HepG2 (cell line): Measurements from ENCODE around the gene FAIM2.

ENCODE experiments used
- BCLAF1 ChIP-seq: fragments of 450-650 bp; IDR thresholded peaks from 2 replicates; pipeline ENCODE4 v1.6.1; 2017; ENCODE audit warnings: mild to moderate bottlenecking
- CBFB ChIP-seq: sonication (generic); formaldehyde crosslinking; IDR thresholded peaks from 2 replicates; pipeline ENCODE4 v1.4.0; 2020; ENCODE audit warnings: missing genetic modification reagents
- CHD2 ChIP-seq: IDR thresholded peaks from 2 replicates; pipeline ENCODE4 v1.6.1; 2011; ENCODE audit warnings: low read depth, low read length, improper control_type of control experiment
- HDAC2 ChIP-seq: sonication (generic); formaldehyde crosslinking; IDR thresholded peaks from 2 replicates; pipeline ENCODE4 v1.4.0; 2020; ENCODE audit warnings: missing genetic modification reagents
- JUN ChIP-seq: sonication (generic); formaldehyde crosslinking; IDR thresholded peaks from 2 replicates; pipeline ENCODE4 v1.4.0; 2020; ENCODE audit warnings: mild to moderate bottlenecking, missing genetic modification reagents
- REST ChIP-seq, 2 experiments: IDR thresholded peaks; 2 replicates each; pipeline ENCODE4 v1.6.1; 2011 to 2012; ENCODE audit warnings: low read length in 2 of 2, borderline replicate concordance in 1 of 2, low read depth in 1 of 2, mild to moderate bottlenecking in 1 of 2, moderate library complexity in 1 of 2
- RNF2 ChIP-seq: fragments of 450-650 bp; conservative IDR thresholded peaks from 2 replicates; pipeline ENCODE4 v1.6.1; 2016; ENCODE audit warnings: low read depth

GRCh38 chr12:49818241-49818895 is 85.3 kb downstream of the FAIM2 start:
- TF ChIP-seq HDAC2: no peak
- TF ChIP-seq CHD2: no peak
- TF ChIP-seq JUN (CRISPR knock-in tag): no peak
- no peak for TF ChIP-seq RNF2
- TF ChIP-seq CBFB: no peak
- TF ChIP-seq BCLAF1: no peak
- no peak for TF ChIP-seq REST (IDR thresholded peaks at IDR 0.05; ENCODE audit: borderline replicate concordance in 1 of 2, low read depth in 1 of 2, low read length in 2 of 2)
